GM23338 (cell line): Measurements from ENCODE around the gene ARSB. TPM values are rescaled to one million over a fixed set of nuclear protein-coding genes. Genes with fewer than 3 reads are reported as not detected.

ENCODE experiments used
- ATAC-seq: fragments of 200-7000 bp; cut with Tn5 transposase; 3 replicates; pipeline ENCODE4 v1.9.1; 2020
- DNase-seq: peaks from one replicate; pipeline ENCODE4 v3.0.0-alpha.2; 2015; ENCODE audit warnings: low spot score
- H2AFZ ChIP-seq: fragments of 200-600 bp; sonication (generic); 2 replicates; pipeline ENCODE4 v1.8.0; 2016; ENCODE audit warnings: antibody characterized with exemption, mild to moderate bottlenecking, moderate library complexity
- H3F3A ChIP-seq: fragments of 200-600 bp; sonication (generic); replicated peaks from 2 replicates; pipeline ENCODE4 v1.8.0; 2017; ENCODE audit warnings: antibody characterized with exemption, mixed run types, low read depth
- H3K27ac ChIP-seq: fragments of 200-600 bp; sonication (generic); 2 replicates; pipeline ENCODE4 v1.6.1; 2016; ENCODE audit warnings: low read depth
- H3K27me3 ChIP-seq: fragments of 200-600 bp; sonication (generic); 2 replicates; pipeline ENCODE4 v1.8.0; 2016; ENCODE audit warnings: mild to moderate bottlenecking, mixed run types, moderate library complexity; ENCODE audit not compliant: insufficient read depth
- H3K36me3 ChIP-seq: fragments of 200-600 bp; sonication (generic); 2 replicates; pipeline ENCODE4 v1.8.0; 2016; ENCODE audit warnings: mild to moderate bottlenecking; ENCODE audit not compliant: insufficient read depth
- H3K4me1 ChIP-seq: fragments of 200-600 bp; sonication (generic); 2 replicates; pipeline ENCODE4 v1.8.0; 2016; ENCODE audit warnings: mild to moderate bottlenecking, moderate library complexity; ENCODE audit not compliant: insufficient read depth
- H3K4me2 ChIP-seq: fragments of 200-600 bp; sonication (generic); 2 replicates; pipeline ENCODE4 v1.7.1; 2017; ENCODE audit warnings: mixed run types
- H3K4me3 ChIP-seq: fragments of 200-600 bp; sonication (generic); 2 replicates; pipeline ENCODE4 v1.6.1; 2016; ENCODE audit warnings: mixed run types
- H3K79me2 ChIP-seq: fragments of 200-600 bp; sonication (generic); replicated peaks from 2 replicates; pipeline ENCODE4 v1.8.0; 2017; ENCODE audit warnings: mild to moderate bottlenecking; ENCODE audit not compliant: insufficient read depth
- H3K9me2 ChIP-seq: fragments of 200-600 bp; sonication (generic); 2 replicates; pipeline ENCODE4 v1.8.0; 2017; ENCODE audit not compliant: insufficient read depth
- H4K20me1 ChIP-seq: fragments of 200-600 bp; sonication (generic); replicated peaks from 2 replicates; pipeline ENCODE4 v1.8.0; 2017; ENCODE audit warnings: mild to moderate bottlenecking; ENCODE audit not compliant: insufficient read depth
- H3K27ac Mint-ChIP-seq: 2 replicates; pipeline ENCODE4 v1.8.0; 2020; ENCODE audit warnings: inconsistent platforms, mild to moderate bottlenecking, moderate library complexity, mixed read lengths
- H3K27me3 Mint-ChIP-seq: 3 replicates; pipeline ENCODE4 v1.8.0; 2022; ENCODE audit warnings: low read depth, mild to moderate bottlenecking, moderate library complexity, mixed read lengths, inconsistent platforms; ENCODE audit not compliant: insufficient read depth, poor library complexity
- H3K36me3 Mint-ChIP-seq: 3 replicates; pipeline ENCODE4 v1.8.0; 2021; ENCODE audit warnings: low read depth, mild to moderate bottlenecking, inconsistent platforms, moderate library complexity, mixed read lengths
- H3K4me1 Mint-ChIP-seq: 3 replicates; pipeline ENCODE4 v1.8.0; 2020; ENCODE audit warnings: mild to moderate bottlenecking, inconsistent platforms, mixed read lengths
- H3K4me3 Mint-ChIP-seq: 3 replicates; pipeline ENCODE4 v1.8.0; 2021; ENCODE audit warnings: moderate library complexity, mild to moderate bottlenecking, inconsistent platforms, mixed read lengths
- H3K9me3 Mint-ChIP-seq: 3 replicates; pipeline ENCODE4 v1.8.0; 2020; ENCODE audit warnings: moderate library complexity, mild to moderate bottlenecking, inconsistent platforms, mixed read lengths
- CREB1 ChIP-seq: fragments of 250-450 bp; sonication (Bioruptor Pico); IDR thresholded peaks from 2 replicates; pipeline ENCODE4 v1.5.0; 2020; ENCODE audit warnings: low read depth, mild to moderate bottlenecking, moderate library complexity
- EZH2phosphoT487 ChIP-seq: fragments of 200-600 bp; sonication (generic); IDR thresholded peaks from one replicate; pipeline ENCODE4 v1.8.1; 2018; ENCODE audit warnings: antibody characterized with exemption; ENCODE audit not compliant: unreplicated experiment
- NANOG ChIP-seq: IDR thresholded peaks from 2 replicates; pipeline ENCODE4 v1.6.1; 2016; ENCODE audit warnings: antibody characterized with exemption, borderline replicate concordance
- STAT1 ChIP-seq: IDR thresholded peaks from one replicate; pipeline ENCODE4 v1.6.1; 2016; ENCODE audit warnings: antibody characterized with exemption; ENCODE audit not compliant: unreplicated experiment
- ZNF114 ChIP-seq: fragments of 250-450 bp; sonication (Bioruptor Pico); IDR thresholded peaks from 2 replicates; pipeline ENCODE4 v1.5.0; 2020; ENCODE audit warnings: mild to moderate bottlenecking, moderate library complexity
- ZNF331 ChIP-seq: fragments of 250-450 bp; sonication (Bioruptor Pico); IDR thresholded peaks from 2 replicates; pipeline ENCODE4 v1.5.0; 2020; ENCODE audit warnings: low read depth, mild to moderate bottlenecking, moderate library complexity
- polyA plus RNA-seq: library from polyadenylated mRNA; unstranded; fragments of >200 nt; fragmentation: Nextera tagmentation; extraction: Ambion mirVana; gene quantifications from 2 replicates; pipeline ENCODE4 v1.2.1, GENCODE V29; 2016
- total RNA-seq: library from RNA; depleted of rRNA; stranded (reverse); fragments of >200 nt; shearing (Covaris generic); gene quantifications from 2 replicates; pipeline ENCODE4 v1.2.3, GENCODE V29; 2014
- TF ChIP-seq, protein P1 (sequence below): IDR thresholded peaks from 2 replicates; pipeline ENCODE4 v1.6.1; 2016; ENCODE audit warnings: antibody characterized with exemption
- TF ChIP-seq, protein P2 (sequence below): fragments of 250-450 bp; sonication (Bioruptor Pico); IDR thresholded peaks from 2 replicates; pipeline ENCODE4 v1.5.0; 2020; ENCODE audit warnings: mild to moderate bottlenecking, moderate library complexity
- TF ChIP-seq, protein P3 (sequence below): IDR thresholded peaks from one replicate; pipeline ENCODE4 v1.6.1; 2018; ENCODE audit warnings: antibody characterized with exemption; ENCODE audit not compliant: unreplicated experiment
- TF ChIP-seq, protein P4 (sequence below), 2 experiments: fragments of 200-600 bp in 1 of 2; sonication (generic) in 1 of 2; conservative IDR thresholded peaks; 2 replicates each; pipeline versions ENCODE4 v1.5.1 to v1.6.1; 2016 to 2017; ENCODE audit warnings: antibody characterized with exemption in 2 of 2, low read depth in 2 of 2, mild to moderate bottlenecking in 2 of 2, moderate library complexity in 1 of 2

Gene ARSB
- total and polyA plus RNA-seq, 2 experiments from 2014 or later, result 7.4 to 24.6 TPM

DNA sequence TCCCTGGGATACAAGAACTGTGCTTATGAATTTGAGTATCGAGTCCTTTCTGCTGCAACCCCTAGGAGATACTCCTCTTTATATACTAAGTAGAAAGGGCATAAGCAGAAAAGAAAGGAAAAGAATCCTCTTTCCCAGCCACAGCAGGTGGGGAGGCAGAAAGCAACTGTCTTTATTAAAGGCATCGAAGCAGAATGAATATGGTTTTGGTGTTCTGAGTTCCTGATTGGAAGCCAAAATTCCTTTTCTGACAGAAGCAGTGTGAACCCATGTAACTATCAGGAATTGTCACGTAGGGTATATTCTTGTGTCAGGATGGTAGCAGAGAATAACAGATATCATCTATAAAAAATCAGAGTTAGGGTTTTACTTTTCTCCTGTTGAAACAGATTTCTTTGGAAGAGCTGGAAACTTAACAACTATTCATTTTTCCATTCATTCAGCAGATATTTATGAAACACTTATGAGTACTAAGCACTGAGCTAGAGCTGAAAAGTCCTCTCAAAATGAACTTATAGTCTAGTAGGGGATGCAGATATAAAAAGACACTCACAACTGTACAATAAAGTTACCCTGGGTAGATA lies 240.1 kb downstream of the ARSB start:
- H4K20me1 ChIP-seq, result no peaks in the 10 kb centered on the region
- peaks cover 17% of the 10 kb centered on the region for H3K4me1 ChIP-seq
- H3K27ac ChIP-seq, result no peak overlapping the region
- H3K36me3 ChIP-seq, result no peaks in the 10 kb centered on the region
- no peak overlapping the region for H2AFZ ChIP-seq
- Mint-ChIP-seq H3K4me3 (no peak overlapping the region), H3K27me3 (no peaks in the 10 kb centered on the region), H3K4me1 (peaks cover 18% of the 10 kb centered on the region), H3K36me3 (no peaks in the 10 kb centered on the region), H3K27ac (no peak overlapping the region), H3K9me3 (no peaks in the 10 kb centered on the region)
- DNase-seq, result no peak
- H3K9me2 ChIP-seq, result no peaks in the 10 kb centered on the region; the same call in 1 of the 2 replicates
- H3K4me3 ChIP-seq, result no peak overlapping the region
- no peak overlapping the region for H3K4me2 ChIP-seq
- TF ChIP-seq, protein P1, sequence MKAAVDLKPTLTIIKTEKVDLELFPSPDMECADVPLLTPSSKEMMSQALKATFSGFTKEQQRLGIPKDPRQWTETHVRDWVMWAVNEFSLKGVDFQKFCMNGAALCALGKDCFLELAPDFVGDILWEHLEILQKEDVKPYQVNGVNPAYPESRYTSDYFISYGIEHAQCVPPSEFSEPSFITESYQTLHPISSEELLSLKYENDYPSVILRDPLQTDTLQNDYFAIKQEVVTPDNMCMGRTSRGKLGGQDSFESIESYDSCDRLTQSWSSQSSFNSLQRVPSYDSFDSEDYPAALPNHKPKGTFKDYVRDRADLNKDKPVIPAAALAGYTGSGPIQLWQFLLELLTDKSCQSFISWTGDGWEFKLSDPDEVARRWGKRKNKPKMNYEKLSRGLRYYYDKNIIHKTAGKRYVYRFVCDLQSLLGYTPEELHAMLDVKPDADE, result no peak
- TF ChIP-seq, protein P2, sequence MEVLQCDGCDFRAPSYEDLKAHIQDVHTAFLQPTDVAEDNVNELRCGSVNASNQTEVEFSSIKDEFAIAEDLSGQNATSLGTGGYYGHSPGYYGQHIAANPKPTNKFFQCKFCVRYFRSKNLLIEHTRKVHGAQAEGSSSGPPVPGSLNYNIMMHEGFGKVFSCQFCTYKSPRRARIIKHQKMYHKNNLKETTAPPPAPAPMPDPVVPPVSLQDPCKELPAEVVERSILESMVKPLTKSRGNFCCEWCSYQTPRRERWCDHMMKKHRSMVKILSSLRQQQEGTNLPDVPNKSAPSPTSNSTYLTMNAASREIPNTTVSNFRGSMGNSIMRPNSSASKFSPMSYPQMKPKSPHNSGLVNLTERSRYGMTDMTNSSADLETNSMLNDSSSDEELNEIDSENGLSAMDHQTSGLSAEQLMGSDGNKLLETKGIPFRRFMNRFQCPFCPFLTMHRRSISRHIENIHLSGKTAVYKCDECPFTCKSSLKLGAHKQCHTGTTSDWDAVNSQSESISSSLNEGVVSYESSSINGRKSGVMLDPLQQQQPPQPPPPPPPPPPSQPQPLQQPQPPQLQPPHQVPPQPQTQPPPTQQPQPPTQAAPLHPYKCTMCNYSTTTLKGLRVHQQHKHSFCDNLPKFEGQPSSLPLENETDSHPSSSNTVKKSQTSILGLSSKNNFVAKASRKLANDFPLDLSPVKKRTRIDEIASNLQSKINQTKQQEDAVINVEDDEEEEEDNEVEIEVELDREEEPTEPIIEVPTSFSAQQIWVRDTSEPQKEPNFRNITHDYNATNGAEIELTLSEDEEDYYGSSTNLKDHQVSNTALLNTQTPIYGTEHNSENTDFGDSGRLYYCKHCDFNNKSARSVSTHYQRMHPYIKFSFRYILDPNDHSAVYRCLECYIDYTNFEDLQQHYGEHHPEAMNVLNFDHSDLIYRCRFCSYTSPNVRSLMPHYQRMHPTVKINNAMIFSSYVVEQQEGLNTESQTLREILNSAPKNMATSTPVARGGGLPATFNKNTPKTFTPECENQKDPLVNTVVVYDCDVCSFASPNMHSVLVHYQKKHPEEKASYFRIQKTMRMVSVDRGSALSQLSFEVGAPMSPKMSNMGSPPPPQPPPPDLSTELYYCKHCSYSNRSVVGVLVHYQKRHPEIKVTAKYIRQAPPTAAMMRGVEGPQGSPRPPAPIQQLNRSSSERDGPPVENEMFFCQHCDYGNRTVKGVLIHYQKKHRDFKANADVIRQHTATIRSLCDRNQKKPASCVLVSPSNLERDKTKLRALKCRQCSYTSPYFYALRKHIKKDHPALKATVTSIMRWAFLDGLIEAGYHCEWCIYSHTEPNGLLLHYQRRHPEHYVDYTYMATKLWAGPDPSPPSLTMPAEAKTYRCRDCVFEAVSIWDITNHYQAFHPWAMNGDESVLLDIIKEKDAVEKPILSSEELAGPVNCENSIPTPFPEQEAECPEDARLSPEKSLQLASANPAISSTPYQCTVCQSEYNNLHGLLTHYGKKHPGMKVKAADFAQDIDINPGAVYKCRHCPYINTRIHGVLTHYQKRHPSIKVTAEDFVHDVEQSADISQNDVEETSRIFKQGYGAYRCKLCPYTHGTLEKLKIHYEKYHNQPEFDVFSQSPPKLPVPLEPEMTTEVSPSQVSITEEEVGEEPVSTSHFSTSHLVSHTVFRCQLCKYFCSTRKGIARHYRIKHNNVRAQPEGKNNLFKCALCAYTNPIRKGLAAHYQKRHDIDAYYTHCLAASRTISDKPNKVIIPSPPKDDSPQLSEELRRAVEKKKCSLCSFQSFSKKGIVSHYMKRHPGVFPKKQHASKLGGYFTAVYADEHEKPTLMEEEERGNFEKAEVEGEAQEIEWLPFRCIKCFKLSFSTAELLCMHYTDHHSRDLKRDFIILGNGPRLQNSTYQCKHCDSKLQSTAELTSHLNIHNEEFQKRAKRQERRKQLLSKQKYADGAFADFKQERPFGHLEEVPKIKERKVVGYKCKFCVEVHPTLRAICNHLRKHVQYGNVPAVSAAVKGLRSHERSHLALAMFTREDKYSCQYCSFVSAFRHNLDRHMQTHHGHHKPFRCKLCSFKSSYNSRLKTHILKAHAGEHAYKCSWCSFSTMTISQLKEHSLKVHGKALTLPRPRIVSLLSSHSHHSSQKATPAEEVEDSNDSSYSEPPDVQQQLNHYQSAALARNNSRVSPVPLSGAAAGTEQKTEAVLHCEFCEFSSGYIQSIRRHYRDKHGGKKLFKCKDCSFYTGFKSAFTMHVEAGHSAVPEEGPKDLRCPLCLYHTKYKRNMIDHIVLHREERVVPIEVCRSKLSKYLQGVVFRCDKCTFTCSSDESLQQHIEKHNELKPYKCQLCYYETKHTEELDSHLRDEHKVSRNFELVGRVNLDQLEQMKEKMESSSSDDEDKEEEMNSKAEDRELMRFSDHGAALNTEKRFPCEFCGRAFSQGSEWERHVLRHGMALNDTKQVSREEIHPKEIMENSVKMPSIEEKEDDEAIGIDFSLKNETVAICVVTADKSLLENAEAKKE (CRISPR knock-in tag), result no peak
- TF ChIP-seq ZNF114 (CRISPR knock-in tag), result no peak
- TF ChIP-seq ZNF331 (CRISPR knock-in tag), result no peak
- TF ChIP-seq, protein P3, sequence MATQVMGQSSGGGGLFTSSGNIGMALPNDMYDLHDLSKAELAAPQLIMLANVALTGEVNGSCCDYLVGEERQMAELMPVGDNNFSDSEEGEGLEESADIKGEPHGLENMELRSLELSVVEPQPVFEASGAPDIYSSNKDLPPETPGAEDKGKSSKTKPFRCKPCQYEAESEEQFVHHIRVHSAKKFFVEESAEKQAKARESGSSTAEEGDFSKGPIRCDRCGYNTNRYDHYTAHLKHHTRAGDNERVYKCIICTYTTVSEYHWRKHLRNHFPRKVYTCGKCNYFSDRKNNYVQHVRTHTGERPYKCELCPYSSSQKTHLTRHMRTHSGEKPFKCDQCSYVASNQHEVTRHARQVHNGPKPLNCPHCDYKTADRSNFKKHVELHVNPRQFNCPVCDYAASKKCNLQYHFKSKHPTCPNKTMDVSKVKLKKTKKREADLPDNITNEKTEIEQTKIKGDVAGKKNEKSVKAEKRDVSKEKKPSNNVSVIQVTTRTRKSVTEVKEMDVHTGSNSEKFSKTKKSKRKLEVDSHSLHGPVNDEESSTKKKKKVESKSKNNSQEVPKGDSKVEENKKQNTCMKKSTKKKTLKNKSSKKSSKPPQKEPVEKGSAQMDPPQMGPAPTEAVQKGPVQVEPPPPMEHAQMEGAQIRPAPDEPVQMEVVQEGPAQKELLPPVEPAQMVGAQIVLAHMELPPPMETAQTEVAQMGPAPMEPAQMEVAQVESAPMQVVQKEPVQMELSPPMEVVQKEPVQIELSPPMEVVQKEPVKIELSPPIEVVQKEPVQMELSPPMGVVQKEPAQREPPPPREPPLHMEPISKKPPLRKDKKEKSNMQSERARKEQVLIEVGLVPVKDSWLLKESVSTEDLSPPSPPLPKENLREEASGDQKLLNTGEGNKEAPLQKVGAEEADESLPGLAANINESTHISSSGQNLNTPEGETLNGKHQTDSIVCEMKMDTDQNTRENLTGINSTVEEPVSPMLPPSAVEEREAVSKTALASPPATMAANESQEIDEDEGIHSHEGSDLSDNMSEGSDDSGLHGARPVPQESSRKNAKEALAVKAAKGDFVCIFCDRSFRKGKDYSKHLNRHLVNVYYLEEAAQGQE, result no peak
- TF ChIP-seq EZH2phosphoT487, result no peak
- no peak for TF ChIP-seq NANOG
- TF ChIP-seq, protein P4, sequence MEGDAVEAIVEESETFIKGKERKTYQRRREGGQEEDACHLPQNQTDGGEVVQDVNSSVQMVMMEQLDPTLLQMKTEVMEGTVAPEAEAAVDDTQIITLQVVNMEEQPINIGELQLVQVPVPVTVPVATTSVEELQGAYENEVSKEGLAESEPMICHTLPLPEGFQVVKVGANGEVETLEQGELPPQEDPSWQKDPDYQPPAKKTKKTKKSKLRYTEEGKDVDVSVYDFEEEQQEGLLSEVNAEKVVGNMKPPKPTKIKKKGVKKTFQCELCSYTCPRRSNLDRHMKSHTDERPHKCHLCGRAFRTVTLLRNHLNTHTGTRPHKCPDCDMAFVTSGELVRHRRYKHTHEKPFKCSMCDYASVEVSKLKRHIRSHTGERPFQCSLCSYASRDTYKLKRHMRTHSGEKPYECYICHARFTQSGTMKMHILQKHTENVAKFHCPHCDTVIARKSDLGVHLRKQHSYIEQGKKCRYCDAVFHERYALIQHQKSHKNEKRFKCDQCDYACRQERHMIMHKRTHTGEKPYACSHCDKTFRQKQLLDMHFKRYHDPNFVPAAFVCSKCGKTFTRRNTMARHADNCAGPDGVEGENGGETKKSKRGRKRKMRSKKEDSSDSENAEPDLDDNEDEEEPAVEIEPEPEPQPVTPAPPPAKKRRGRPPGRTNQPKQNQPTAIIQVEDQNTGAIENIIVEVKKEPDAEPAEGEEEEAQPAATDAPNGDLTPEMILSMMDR (conservative IDR thresholded peaks at IDR 0.05; ENCODE audit: low read depth in 2 of 2), result no peak
- no peak for TF ChIP-seq CREB1 (CRISPR knock-in tag)
- no peak for TF ChIP-seq STAT1
- no peak for ATAC-seq
- H3F3A ChIP-seq, result no peaks in the 10 kb centered on the region
- H3K27me3 ChIP-seq, result no peaks in the 10 kb centered on the region
- no peaks in the 10 kb centered on the region for H3K79me2 ChIP-seq
